Nephron (organoid): Measurements from ENCODE around the gene FAM110A.

Experiments
- H3K27ac Mint-ChIP-seq, 3 experiments: 2 replicates each; pipeline ENCODE4 v1.8.0; 2020; ENCODE audit warnings: mixed read lengths in 3 of 3, mild to moderate bottlenecking in 2 of 3, moderate library complexity in 1 of 3
- H3K27me3 Mint-ChIP-seq: 2 replicates; pipeline ENCODE4 v1.8.0; 2021; ENCODE audit warnings: low read depth, mild to moderate bottlenecking, moderate library complexity, mixed read lengths
- H3K36me3 Mint-ChIP-seq: 2 replicates; pipeline ENCODE4 v1.8.0; 2020; ENCODE audit warnings: low read depth, mixed read lengths
- H3K4me1 Mint-ChIP-seq: 2 replicates; pipeline ENCODE4 v1.8.0; 2020; ENCODE audit warnings: mixed read lengths
- H3K4me3 Mint-ChIP-seq, 3 experiments: 2 replicates each; pipeline ENCODE4 v1.8.0; 2020; ENCODE audit warnings: mild to moderate bottlenecking in 3 of 3, mixed read lengths in 3 of 3, moderate library complexity in 2 of 3
- H3K9me3 Mint-ChIP-seq: 2 replicates; pipeline ENCODE4 v1.8.0; 2020; ENCODE audit warnings: mixed read lengths
- CTCF ChIP-seq, 3 experiments: fragments of 200-600 bp; sonication (generic); IDR thresholded peaks; one replicate each; pipeline ENCODE4 v1.5.0; 2021; ENCODE audit warnings: antibody characterized with exemption in 3 of 3; ENCODE audit not compliant: unreplicated experiment in 3 of 3

FAM110A gene

GRCh38 chr20:818001-818664 lies 15.4 kb upstream of the FAM110A start:
- no peaks in the 10 kb centered on the region for H3K36me3 Mint-ChIP-seq
- no peak overlapping the region for H3K27ac Mint-ChIP-seq
- H3K27me3 Mint-ChIP-seq = peaks cover 15% of the 10 kb centered on the region

GRCh38 chr20:819680-820322 lies 13.7 kb upstream of the FAM110A start:
- Mint-ChIP-seq H3K36me3 (no peaks in the 10 kb centered on the region), H3K27ac (no peak overlapping the region), H3K4me3 (no peak overlapping the region), H3K9me3 (no peaks in the 10 kb centered on the region), H3K27me3 (peaks cover 15% of the 10 kb centered on the region), H3K4me1 (peaks cover 30% of the 10 kb centered on the region)
- no peak for TF ChIP-seq CTCF (IDR thresholded peaks at IDR 0.05; ENCODE audit: unreplicated experiment in 3 of 3)

More at GRCh38 chr20:818001-818664, 15.4 kb upstream of the FAM110A start:
- Mint-ChIP-seq H3K4me3 (no peak overlapping the region), H3K4me1 (peaks cover 24% of the 10 kb centered on the region), H3K9me3 (no peaks in the 10 kb centered on the region)
- TF ChIP-seq CTCF (IDR thresholded peaks at IDR 0.05; ENCODE audit: unreplicated experiment in 3 of 3) = no peak

- TF ChIP-seq CTCF (IDR thresholded peaks at IDR 0.05; ENCODE audit: unreplicated experiment in 3 of 3) = no peak
- Mint-ChIP-seq H3K27ac (no peak overlapping the region), H3K36me3 (no peaks in the 10 kb centered on the region), H3K4me3 (no peak overlapping the region), H3K27me3 (peaks cover 15% of the 10 kb centered on the region), H3K9me3 (no peaks in the 10 kb centered on the region), H3K4me1 (peaks cover 30% of the 10 kb centered on the region)
These were observed 13.1 kb upstream of the FAM110A start for GRCh38 chr20:820323-820953.

- Mint-ChIP-seq H3K36me3 (no peaks in the 10 kb centered on the region), H3K4me3 (peak overlapping the region in 1 of 3 experiments; percentile 9), H3K4me1 (peaks cover 30% of the 10 kb centered on the region), H3K27me3 (peaks cover 15% of the 10 kb centered on the region), H3K9me3 (no peaks in the 10 kb centered on the region), H3K27ac (peak overlapping the region; percentile 11 to 34 (median 14))
- TF ChIP-seq CTCF (IDR thresholded peaks at IDR 0.05; ENCODE audit: unreplicated experiment in 3 of 3) = no peak
These were observed 12.3 kb upstream of the FAM110A start for GRCh38 chr20:821046-821730.

GRCh38 chr20:821731-822065 lies 11.8 kb upstream of the FAM110A start:
- TF ChIP-seq CTCF (IDR thresholded peaks at IDR 0.05; ENCODE audit: unreplicated experiment in 3 of 3) = no peak
- H3K4me1 Mint-ChIP-seq = peaks cover 30% of the 10 kb centered on the region
- no peaks in the 10 kb centered on the region for H3K36me3 Mint-ChIP-seq
- no peaks in the 10 kb centered on the region for H3K9me3 Mint-ChIP-seq
- H3K4me3 Mint-ChIP-seq = no peak overlapping the region
- H3K27me3 Mint-ChIP-seq = peaks cover 15% of the 10 kb centered on the region
- H3K27ac Mint-ChIP-seq = no peak overlapping the region
